Spleen (tissue), 7 donors: ENCODE data around the gene GPR142.

Experiments
- CTCF ChIP-seq, 11 experiments: fragments of 200-600 bp in 7 of 11; fragments of 450-650 bp in 4 of 11; sonication (generic) in 4 of 11; IDR thresholded peaks in 8 of 11; conservative IDR thresholded peaks in 3 of 11; 1 replicate in 7 of 11; 2 replicates in 4 of 11; pipeline versions ENCODE4 v1.4.0 to v1.8.0; 2016 to 2021; ENCODE audit warnings: antibody characterized with exemption in 11 of 11, inconsistent platforms in 4 of 11, mild to moderate bottlenecking in 1 of 11
- POLR2A ChIP-seq, 3 donors: fragments of 450-650 bp; IDR thresholded peaks; one replicate each; pipeline ENCODE4 v1.5.1; 2017; ENCODE audit warnings: antibody characterized with exemption in 3 of 3, mild to moderate bottlenecking in 1 of 3
- POLR2AphosphoS5 ChIP-seq, 3 donors: sonication (generic); formaldehyde crosslinking; IDR thresholded peaks; one replicate each; pipeline ENCODE4 v1.5.1; 2017; ENCODE audit warnings: antibody characterized with exemption in 3 of 3
- donor health status: DM: no; HTN: no; CAD: no; lungs with moderate emphysema.
- donor health status: DM: no; HTN: no; CAD: no.
- donor health status: DM: no; HTN: no; CAD: no.

DNA sequence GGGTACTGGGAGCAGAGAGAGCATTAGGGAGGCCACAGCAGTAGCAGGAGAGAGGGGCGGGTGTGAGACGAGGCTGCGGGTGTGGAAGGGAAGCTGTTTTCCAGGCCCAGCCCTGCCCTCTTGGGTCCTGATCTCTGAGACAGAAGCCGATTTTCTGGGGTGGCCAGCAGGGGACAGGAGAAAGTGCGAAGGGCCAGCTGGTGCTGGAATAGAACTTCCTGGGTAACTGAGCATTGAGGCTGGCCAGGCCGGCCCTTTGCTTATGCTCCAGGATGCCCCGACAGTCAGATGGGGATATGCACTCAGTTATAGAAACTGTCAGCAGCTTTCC is 6.4 kb upstream of the GPR142 start:
- TF ChIP-seq CTCF (IDR thresholded peaks at IDR 0.05 in 8 of 11, conservative IDR thresholded peaks at IDR 0.05 in 3 of 11) (no peak), POLR2A (IDR thresholded peaks at IDR 0.05) (no peak), POLR2AphosphoS5 (IDR thresholded peaks at IDR 0.05) (no peak)
